A549 (cell line): ENCODE data around the gene RHBG. TPM values are rescaled to one million over a fixed set of nuclear protein-coding genes. Genes with fewer than 3 reads are reported as not detected.

Experiments used
- ATAC-seq, 2 experiments: fragments of 200-7000 bp in 1 of 2; fragments of >200 bp in 1 of 2; cut with Nextera tagmentation in 1 of 2; cut with Tn5 transposase in 1 of 2; 3 replicates each; pipeline versions ENCODE4 v1.8.0 to v1.9.1; 2018 to 2020; ENCODE audit warnings: mild to moderate bottlenecking in 1 of 2, moderate library complexity in 1 of 2
- CTCF ChIA-PET: fragments of 300-600 bp; sonication (Branson Sonifier 250); formaldehyde crosslinking; extraction: SDS; loops from one replicate; lab custom pipeline; 2021; ENCODE audit warnings: antibody characterized with exemption, inconsistent platforms; lab: Yijun Ruan, JAX
- POLR2A ChIA-PET: fragments of 350-600 bp; formaldehyde crosslinking; extraction: SDS; loops from one replicate; lab custom pipeline; 2021; ENCODE audit warnings: antibody characterized with exemption, inconsistent platforms; lab: Yijun Ruan, JAX
- DNase-seq, 2 experiments: peaks; one replicate each; pipeline versions ENCODE4 v3.0.0 to v3.0.0-alpha.2; 2011 to 2016; ENCODE audit warnings: low read depth in 1 of 2, low spot score in 1 of 2
- FAIRE-seq: peaks from 2 replicates; lab custom pipeline; 2011; peaks lifted over from hg19 to GRCh38; lab: Jason Lieb, UNC
- H3K27ac ChIP-seq, 2 experiments: fragments of >200 bp; sonication (Bioruptor Twin); formaldehyde crosslinking; 3 replicates each; pipeline ENCODE4 v1.5.1; 2016 to 2017
- H3K4me1 ChIP-seq: fragments of >200 bp; sonication (Bioruptor Twin); formaldehyde crosslinking; 3 replicates; pipeline ENCODE4 v1.6.1; 2016
- H3K4me2 ChIP-seq: fragments of >200 bp; sonication (Bioruptor Twin); formaldehyde crosslinking; 3 replicates; pipeline ENCODE4 v1.6.1; 2016
- H3K4me3 ChIP-seq: fragments of >200 bp; sonication (Bioruptor Twin); formaldehyde crosslinking; 3 replicates; pipeline ENCODE4 v1.5.1; 2016
- H3K9me3 ChIP-seq: fragments of >200 bp; sonication (Bioruptor Twin); formaldehyde crosslinking; 3 replicates; pipeline ENCODE4 v1.6.1; 2016
- CEBPB ChIP-seq, 2 experiments: fragments of >200 bp in 1 of 2; sonication (Bioruptor Twin) in 1 of 2; formaldehyde crosslinking in 1 of 2; IDR thresholded peaks; 2 replicates each; pipeline ENCODE4 v1.6.1; 2012 to 2016
- CHD4 ChIP-seq: fragments of 200-600 bp; sonication (generic); IDR thresholded peaks from 2 replicates; pipeline ENCODE4 v1.6.1; 2016; ENCODE audit warnings: antibody characterized with exemption, mild to moderate bottlenecking, borderline replicate concordance
- EHF ChIP-seq: fragments of 250-450 bp; sonication (Bioruptor Pico); IDR thresholded peaks from 2 replicates; pipeline ENCODE4 v1.5.0; 2020; ENCODE audit warnings: mild to moderate bottlenecking
- FOSL2 ChIP-seq, 2 experiments: fragments of 450-650 bp in 1 of 2; fragments of >200 bp in 1 of 2; sonication (Bioruptor Twin) in 1 of 2; formaldehyde crosslinking; IDR thresholded peaks; 2 replicates each; pipeline versions ENCODE4 v1.5.0 to v1.6.1; 2016 to 2020; ENCODE audit warnings: mild to moderate bottlenecking in 1 of 2, moderate library complexity in 1 of 2
- HDAC2 ChIP-seq: fragments of 200-600 bp; sonication (generic); IDR thresholded peaks from 2 replicates; pipeline ENCODE4 v1.6.1; 2016
- HOXA7 ChIP-seq: fragments of 250-450 bp; sonication (Bioruptor Pico); IDR thresholded peaks from 2 replicates; pipeline ENCODE4 v1.5.0; 2020; ENCODE audit warnings: mild to moderate bottlenecking, moderate library complexity
- HOXB13 ChIP-seq: fragments of 250-450 bp; sonication (Bioruptor Pico); IDR thresholded peaks from 2 replicates; pipeline ENCODE4 v1.5.0; 2020; ENCODE audit warnings: low read depth, mild to moderate bottlenecking, moderate library complexity
- HOXB5 ChIP-seq: fragments of 250-450 bp; sonication (Bioruptor Pico); IDR thresholded peaks from 2 replicates; pipeline ENCODE4 v1.5.0; 2020; ENCODE audit warnings: mild to moderate bottlenecking, moderate library complexity
- JUN ChIP-seq, 2 experiments: fragments of >200 bp; sonication (Bioruptor Twin); formaldehyde crosslinking; IDR thresholded peaks; 2 replicates in 1 of 2; 3 replicates in 1 of 2; pipeline ENCODE4 v1.6.1; 2016 to 2017
- KDM1A ChIP-seq: fragments of 200-600 bp; sonication (generic); IDR thresholded peaks from 2 replicates; pipeline ENCODE4 v1.6.1; 2016; ENCODE audit warnings: low read depth, mild to moderate bottlenecking
- KDM5A ChIP-seq: fragments of 200-600 bp; sonication (generic); IDR thresholded peaks from 2 replicates; pipeline ENCODE4 v1.6.1; 2016; ENCODE audit warnings: antibody characterized with exemption, mild to moderate bottlenecking
- NPAS2 ChIP-seq: fragments of 250-450 bp; sonication (Bioruptor Pico); IDR thresholded peaks from 2 replicates; pipeline ENCODE4 v1.8.0; 2022; ENCODE audit warnings: mild to moderate bottlenecking, moderate library complexity, borderline replicate concordance
- POLR2A ChIP-seq: IDR thresholded peaks from 2 replicates; pipeline ENCODE4 v1.6.1; 2012; ENCODE audit warnings: mild to moderate bottlenecking, low read length
- POLR2AphosphoS2 ChIP-seq: conservative IDR thresholded peaks from 2 replicates; pipeline ENCODE4 v1.6.1; 2012; ENCODE audit warnings: low read length, improper control_type of control experiment, inconsistent platforms
- RARB ChIP-seq: fragments of 250-450 bp; sonication (Bioruptor Pico); IDR thresholded peaks from 2 replicates; pipeline ENCODE4 v1.8.0; 2021; ENCODE audit warnings: mild to moderate bottlenecking, moderate library complexity
- RCOR1 ChIP-seq: fragments of 150-350 bp; IDR thresholded peaks from 2 replicates; pipeline ENCODE4 v1.6.1; 2014; ENCODE audit warnings: antibody characterized with exemption, low read length, low read depth
- RFX5 ChIP-seq: fragments of 450-650 bp; IDR thresholded peaks from 2 replicates; pipeline ENCODE4 v1.7.1; 2014; ENCODE audit warnings: antibody characterized with exemption, mild to moderate bottlenecking, moderate library complexity
- RNF2 ChIP-seq: fragments of 200-600 bp; sonication (generic); IDR thresholded peaks from 2 replicates; pipeline ENCODE4 v1.6.1; 2016; ENCODE audit warnings: low read depth, mild to moderate bottlenecking, antibody characterized with exemption, moderate library complexity, borderline replicate concordance
- TFCP2L1 ChIP-seq: fragments of 250-450 bp; sonication (Bioruptor Pico); IDR thresholded peaks from 2 replicates; pipeline ENCODE4 v1.5.0; 2021; ENCODE audit warnings: mild to moderate bottlenecking
- ZC3H11A ChIP-seq: fragments of 450-650 bp; IDR thresholded peaks from 2 replicates; pipeline ENCODE4 v1.6.1; 2014; ENCODE audit warnings: antibody characterized with exemption, mild to moderate bottlenecking
- ZFP36 ChIP-seq: fragments of 450-650 bp; IDR thresholded peaks from 2 replicates; pipeline ENCODE4 v1.6.1; 2014; ENCODE audit warnings: borderline replicate concordance; ENCODE audit not compliant: partially characterized antibody
- WGBS: methylation state at CpG from one replicate; pipeline ENCODE4 v1.1.6; 2017; ENCODE audit errors: missing lambda C conversion rate; 5-methylcytosine and 5-hydroxymethylcytosine counted together
- polyA plus RNA-seq, 4 experiments: library from polyadenylated mRNA; depleted of rRNA in 3 of 4; stranded (reverse); fragments of >200 nt; fragmentation: RNase III in 1 of 4; extraction: RNeasy Plus Mini Kit Qiagen cat#74134 plus additional on column Dnase treatment in 1 of 4; gene quantifications; 2 replicates in 3 of 4; 3 replicates in 1 of 4; pipeline ENCODE4 v1.2.3, GENCODE V29; 2011 to 2017
- TF ChIP-seq, protein P1 (sequence below): fragments of 450-650 bp; IDR thresholded peaks from 2 replicates; pipeline ENCODE4 v1.6.1; 2014; ENCODE audit warnings: antibody characterized with exemption
- TF ChIP-seq, protein P2 (sequence below): IDR thresholded peaks from 2 replicates; pipeline ENCODE4 v1.6.1; 2012
- TF ChIP-seq, protein P3 (sequence below): IDR thresholded peaks from 2 replicates; pipeline ENCODE4 v1.6.1; 2012; ENCODE audit warnings: low read depth, borderline replicate concordance
- TF ChIP-seq, protein P4 (sequence below): fragments of 250-450 bp; sonication (Bioruptor Pico); IDR thresholded peaks from 2 replicates; pipeline ENCODE4 v1.5.0; 2020; ENCODE audit warnings: low read depth, mild to moderate bottlenecking, moderate library complexity

Gene RHBG
- polyA plus RNA-seq, 2 of the 4 experiments (the other 2 are of a cell fraction): 0.06 TPM; not detected in 1

DNA sequence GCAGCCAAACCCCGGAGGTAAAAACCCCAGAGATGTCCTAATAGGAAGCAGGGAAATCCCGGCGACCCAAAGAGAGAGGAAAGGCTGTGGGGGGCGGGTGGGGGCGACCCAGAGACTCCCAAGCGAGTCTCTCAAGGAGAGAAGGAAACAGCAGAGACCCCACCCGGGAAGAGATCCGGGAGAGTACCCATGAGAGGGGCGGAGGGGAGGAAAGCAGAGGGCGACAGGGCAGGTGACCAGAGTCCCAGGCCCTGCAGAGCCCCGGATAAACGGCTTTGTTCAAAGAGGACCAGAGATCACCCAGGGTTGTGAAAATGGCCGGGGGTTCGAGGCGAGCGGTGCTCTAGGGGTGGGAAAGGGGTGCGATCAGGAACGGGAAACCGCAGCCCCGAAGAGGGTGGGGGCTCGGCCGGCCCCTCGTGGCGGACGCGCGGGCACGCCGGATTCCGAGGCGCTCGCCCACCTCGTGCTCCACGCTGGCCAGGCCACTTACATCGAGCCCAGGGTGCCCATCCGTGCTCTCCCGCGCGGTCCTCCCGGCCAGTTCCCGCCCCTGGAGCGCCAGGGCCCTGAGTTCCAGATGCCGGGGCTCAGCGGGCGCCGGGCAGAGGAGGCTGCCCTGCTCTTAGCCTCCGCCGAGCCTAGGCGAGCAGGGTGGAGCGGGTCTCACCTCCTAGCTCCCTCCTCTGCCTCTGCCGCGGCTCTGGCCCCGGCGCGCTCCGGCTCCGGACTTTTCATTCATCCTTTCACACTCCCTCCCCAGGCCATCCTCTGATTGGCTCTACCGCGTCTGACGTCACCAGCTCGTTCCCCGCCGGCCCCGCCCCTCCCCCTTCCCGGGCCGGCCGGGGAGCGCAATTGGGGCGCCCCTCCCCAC, 52.3 kb downstream of the RHBG start:
- H3K4me2 ChIP-seq: peak overlapping the region; percentile 100

DNA sequence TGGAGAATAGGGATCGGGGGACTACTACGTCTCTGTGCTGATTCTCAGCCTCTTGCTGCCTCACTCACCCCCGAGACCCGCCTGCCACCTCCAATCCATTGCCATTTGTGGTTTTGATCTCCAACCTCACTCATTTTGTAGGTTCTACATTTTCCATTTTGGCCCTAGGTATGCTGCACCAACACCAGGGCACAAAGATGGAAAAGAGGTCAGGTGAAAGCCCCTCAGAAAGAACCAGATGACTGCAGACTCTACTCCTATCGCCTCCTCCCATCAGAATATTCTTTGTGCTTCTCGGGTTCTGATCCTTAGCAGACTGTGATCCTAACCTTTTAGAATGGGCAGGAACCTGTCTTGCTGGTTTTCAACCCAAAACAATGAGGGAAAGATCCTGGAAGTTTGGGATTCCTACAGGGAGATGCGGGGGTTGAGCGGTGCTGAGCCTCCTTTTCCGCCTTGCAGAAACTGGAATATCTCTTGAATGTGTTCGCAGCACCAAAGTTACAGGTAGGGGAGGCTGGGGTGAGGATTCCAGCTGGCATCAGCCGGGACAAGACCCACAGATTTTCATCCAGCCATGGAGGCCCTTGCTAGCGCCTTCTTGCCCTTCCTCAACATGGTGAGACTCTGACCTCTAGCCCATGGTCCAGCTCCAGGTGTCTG, 53.1 kb downstream of the RHBG start:
- ATAC-seq: no peak
- CTCF ChIA-PET: interaction anchor here (0.9 to 3.9 kb wide), 6 partner anchors 9 to 205 kb away, joined by 3 to 29 read pairs (median 4); no protein-coding TSS in a partner anchor
- DNase-seq: no peak
- 53% methylated on average over 12 of the region's 12 CpGs for WGBS
- Histone ChIP-seq H3K27ac (peak overlapping the region in 1 of 2 experiments; percentile 83; a peak in 3 of 6 replicates), H3K9me3 (no peaks in the 10 kb centered on the region), H3K4me2 (peak overlapping the region; percentile 100), H3K4me1 (peaks cover 10% of the 10 kb centered on the region), H3K4me3 (peak overlapping the region; percentile 61)
- POLR2A ChIA-PET: interaction anchor here (1.1 kb wide), 1 partner anchor 36 kb away, joined by 3 read pairs; no protein-coding TSS in a partner anchor
- FAIRE-seq: no peak
- TF ChIP-seq RARB (CRISPR knock-in tag) (no peak), POLR2AphosphoS2 (no peak), NPAS2 (CRISPR knock-in tag) (no peak)

More for the DNA sequence above, 52.3 kb downstream of the RHBG start:
- ChIA-PET CTCF (interaction anchor here (1.5 to 3.9 kb wide), 3 partner anchors 16 to 35 kb away, joined by 3 to 29 read pairs (median 26); no protein-coding TSS in a partner anchor), POLR2A (interaction anchor here (1.1 kb wide), 1 partner anchor 35 kb away, joined by 3 read pairs; no protein-coding TSS in a partner anchor)
- DNase-seq (peak; percentile 83 to 98), FAIRE-seq (no peak), ATAC-seq (peak; percentile 94 to 97)
- TF ChIP-seq, protein P1, sequence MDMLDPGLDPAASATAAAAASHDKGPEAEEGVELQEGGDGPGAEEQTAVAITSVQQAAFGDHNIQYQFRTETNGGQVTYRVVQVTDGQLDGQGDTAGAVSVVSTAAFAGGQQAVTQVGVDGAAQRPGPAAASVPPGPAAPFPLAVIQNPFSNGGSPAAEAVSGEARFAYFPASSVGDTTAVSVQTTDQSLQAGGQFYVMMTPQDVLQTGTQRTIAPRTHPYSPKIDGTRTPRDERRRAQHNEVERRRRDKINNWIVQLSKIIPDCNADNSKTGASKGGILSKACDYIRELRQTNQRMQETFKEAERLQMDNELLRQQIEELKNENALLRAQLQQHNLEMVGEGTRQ: peak; percentile 25; the same call in 1 of the 2 replicates
- TF ChIP-seq CEBPB (IDR thresholded peaks at IDR 0.05) (no peak), HDAC2 (no peak), RCOR1 (no peak), ZC3H11A (no peak), POLR2A (peak; percentile 81), EHF (CRISPR knock-in tag) (peak; percentile 55; the same call in 1 of the 2 replicates), ZFP36 (no peak), RFX5 (peak; percentile 38; the same call in 1 of the 2 replicates), JUN (IDR thresholded peaks at IDR 0.05) (no peak), CHD4 (no peak), FOSL2 (IDR thresholded peaks at IDR 0.05) (no peak), FOSL2 (CRISPR knock-in tag; IDR thresholded peaks at IDR 0.05) (0 out of 2 replicates have a peak, but pooled peaks have one; percentile 6), KDM5A (no peak), HOXB13 (peak; percentile 90), HOXA7 (CRISPR knock-in tag) (no peak), RNF2 (0 out of 2 replicates have a peak, but pooled peaks have one; percentile 50), KDM1A (no peak), HOXB5 (CRISPR knock-in tag) (peak; percentile 91), TFCP2L1 (CRISPR knock-in tag) (peak; percentile 73; the same call in 1 of the 2 replicates)
- TF ChIP-seq, protein P2, sequence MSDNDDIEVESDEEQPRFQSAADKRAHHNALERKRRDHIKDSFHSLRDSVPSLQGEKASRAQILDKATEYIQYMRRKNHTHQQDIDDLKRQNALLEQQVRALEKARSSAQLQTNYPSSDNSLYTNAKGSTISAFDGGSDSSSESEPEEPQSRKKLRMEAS: peak; percentile 92
- TF ChIP-seq, protein P3, sequence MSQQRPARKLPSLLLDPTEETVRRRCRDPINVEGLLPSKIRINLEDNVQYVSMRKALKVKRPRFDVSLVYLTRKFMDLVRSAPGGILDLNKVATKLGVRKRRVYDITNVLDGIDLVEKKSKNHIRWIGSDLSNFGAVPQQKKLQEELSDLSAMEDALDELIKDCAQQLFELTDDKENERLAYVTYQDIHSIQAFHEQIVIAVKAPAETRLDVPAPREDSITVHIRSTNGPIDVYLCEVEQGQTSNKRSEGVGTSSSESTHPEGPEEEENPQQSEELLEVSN: peak; percentile 96
- TF ChIP-seq, protein P4, sequence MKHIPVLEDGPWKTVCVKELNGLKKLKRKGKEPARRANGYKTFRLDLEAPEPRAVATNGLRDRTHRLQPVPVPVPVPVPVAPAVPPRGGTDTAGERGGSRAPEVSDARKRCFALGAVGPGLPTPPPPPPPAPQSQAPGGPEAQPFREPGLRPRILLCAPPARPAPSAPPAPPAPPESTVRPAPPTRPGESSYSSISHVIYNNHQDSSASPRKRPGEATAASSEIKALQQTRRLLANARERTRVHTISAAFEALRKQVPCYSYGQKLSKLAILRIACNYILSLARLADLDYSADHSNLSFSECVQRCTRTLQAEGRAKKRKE (CRISPR knock-in tag): peak; percentile 72; the same call in 1 of the 2 replicates
- peaks cover 12% of the 10 kb centered on the region for H3K4me1 ChIP-seq
- peak overlapping the region; percentile 61 for H3K4me3 ChIP-seq
- H3K27ac ChIP-seq: peak overlapping the region; percentile 67 to 83; a peak in 5 of 6 replicates
- WGBS: 5% methylated on average over 48 of the region's 69 CpGs
- H3K9me3 ChIP-seq: no peaks in the 10 kb centered on the region
